IPS DF 4.7 (cell line): Measurements from ENCODE around the gene FAM53C.

Experiments used
- DNase-seq: peaks from one replicate; pipeline ENCODE4 v3.0.0-alpha.2; 2013; ENCODE audit warnings: low spot score; ENCODE audit errors: extremely low read depth

FAM53C gene

DNA sequence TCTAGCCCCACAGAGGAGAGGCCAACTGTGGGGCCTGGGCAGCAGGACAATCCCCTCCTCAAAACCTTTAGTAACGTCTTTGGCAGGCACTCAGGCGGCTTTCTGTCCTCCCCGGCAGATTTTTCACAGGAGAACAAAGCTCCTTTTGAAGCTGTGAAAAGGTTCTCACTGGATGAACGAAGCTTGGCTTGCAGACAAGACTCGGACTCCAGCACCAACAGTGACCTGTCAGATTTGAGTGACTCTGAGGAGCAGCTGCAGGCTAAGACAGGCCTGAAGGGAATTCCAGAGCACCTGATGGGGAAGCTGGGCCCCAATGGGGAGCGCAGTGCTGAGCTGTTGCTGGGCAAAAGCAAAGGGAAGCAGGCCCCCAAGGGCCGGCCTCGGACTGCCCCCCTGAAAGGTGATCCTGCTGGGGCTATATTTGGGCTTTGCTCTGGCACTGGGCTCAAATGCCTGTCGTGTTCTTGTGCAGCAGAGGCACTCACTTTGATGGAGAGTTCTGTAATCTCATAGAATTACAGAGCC is 53.9 kb downstream of the FAM53C start:
- DNase-seq, result no peak
